Lower leg skin (tissue), 3 donors: Measurements from ENCODE around the gene CENATAC.
"Not testable (repeated sequence)": the region's sequence is repeated elsewhere in the genome, so short reads cannot be mapped to it uniquely, and the experiment has no call there.

Source experiments
- CTCF ChIP-seq, 3 donors: fragments of 450-650 bp; IDR thresholded peaks; one replicate each; pipeline ENCODE4 v1.5.1; 2016; ENCODE audit warnings: antibody characterized with exemption in 3 of 3, mild to moderate bottlenecking in 3 of 3, moderate library complexity in 2 of 3
- POLR2A ChIP-seq, 2 donors: fragments of 450-650 bp; IDR thresholded peaks; one replicate each; pipeline ENCODE4 v1.6.1; 2016 to 2017; ENCODE audit warnings: antibody characterized with exemption in 2 of 2, mild to moderate bottlenecking in 1 of 2, moderate library complexity in 1 of 2

- not testable (repeated sequence) for TF ChIP-seq CTCF, POLR2A (IDR thresholded peaks at IDR 0.05)
Observed at GRCh38 chr11:119017377-119017776, 19.4 kb downstream of the CENATAC start.
